GM12801 (cell line): ENCODE data around the gene ALG2.

Source experiments
- TF ChIP-seq, protein P1 (sequence below): IDR thresholded peaks from one replicate; pipeline ENCODE4 v1.5.1; 2011; ENCODE audit warnings: control low read depth; ENCODE audit not compliant: insufficient read length; ENCODE audit errors: extremely low read depth

The ALG2 gene

DNA sequence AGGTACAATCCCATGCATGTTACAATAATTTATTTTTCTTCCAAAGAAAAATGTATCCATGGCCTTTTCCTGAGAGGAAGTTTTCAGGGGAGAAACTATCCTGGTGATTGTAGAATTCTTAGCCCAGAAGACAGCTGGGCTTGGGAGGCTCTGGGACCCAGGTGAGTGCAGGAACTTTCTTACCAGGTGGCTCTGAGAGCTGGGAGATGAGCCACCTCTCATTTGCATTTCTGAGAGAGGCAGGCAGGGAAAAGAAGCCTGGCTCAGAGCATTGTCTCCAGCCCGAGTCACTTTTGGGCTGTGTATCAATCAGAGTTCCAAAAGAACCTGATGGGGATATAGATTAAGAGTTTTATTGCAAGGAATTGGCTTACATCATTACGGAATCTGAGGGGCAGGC, 52.7 kb downstream of the ALG2 start:
- TF ChIP-seq, protein P1, sequence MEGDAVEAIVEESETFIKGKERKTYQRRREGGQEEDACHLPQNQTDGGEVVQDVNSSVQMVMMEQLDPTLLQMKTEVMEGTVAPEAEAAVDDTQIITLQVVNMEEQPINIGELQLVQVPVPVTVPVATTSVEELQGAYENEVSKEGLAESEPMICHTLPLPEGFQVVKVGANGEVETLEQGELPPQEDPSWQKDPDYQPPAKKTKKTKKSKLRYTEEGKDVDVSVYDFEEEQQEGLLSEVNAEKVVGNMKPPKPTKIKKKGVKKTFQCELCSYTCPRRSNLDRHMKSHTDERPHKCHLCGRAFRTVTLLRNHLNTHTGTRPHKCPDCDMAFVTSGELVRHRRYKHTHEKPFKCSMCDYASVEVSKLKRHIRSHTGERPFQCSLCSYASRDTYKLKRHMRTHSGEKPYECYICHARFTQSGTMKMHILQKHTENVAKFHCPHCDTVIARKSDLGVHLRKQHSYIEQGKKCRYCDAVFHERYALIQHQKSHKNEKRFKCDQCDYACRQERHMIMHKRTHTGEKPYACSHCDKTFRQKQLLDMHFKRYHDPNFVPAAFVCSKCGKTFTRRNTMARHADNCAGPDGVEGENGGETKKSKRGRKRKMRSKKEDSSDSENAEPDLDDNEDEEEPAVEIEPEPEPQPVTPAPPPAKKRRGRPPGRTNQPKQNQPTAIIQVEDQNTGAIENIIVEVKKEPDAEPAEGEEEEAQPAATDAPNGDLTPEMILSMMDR, result no peak

DNA sequence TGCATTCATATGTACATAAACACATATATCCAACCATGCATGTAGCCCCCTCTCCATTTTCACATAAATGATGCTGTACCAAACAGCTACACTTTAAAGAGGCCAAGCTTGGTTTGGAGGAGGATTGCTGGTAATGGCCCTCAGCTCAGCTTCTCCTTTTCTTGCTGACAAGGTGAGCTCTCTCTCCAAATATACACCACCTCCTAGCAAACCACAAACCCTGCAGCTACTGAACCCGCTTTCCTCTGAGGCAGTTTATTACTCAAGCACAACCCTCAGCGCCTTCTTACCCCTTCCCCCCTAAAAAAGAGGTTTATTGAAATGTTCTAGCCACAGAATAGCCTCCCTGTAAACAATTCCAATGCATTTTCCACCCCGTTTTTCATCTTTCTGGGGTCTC, 54.0 kb downstream of the ALG2 start:
- TF ChIP-seq, protein P1, result no peak

DNA sequence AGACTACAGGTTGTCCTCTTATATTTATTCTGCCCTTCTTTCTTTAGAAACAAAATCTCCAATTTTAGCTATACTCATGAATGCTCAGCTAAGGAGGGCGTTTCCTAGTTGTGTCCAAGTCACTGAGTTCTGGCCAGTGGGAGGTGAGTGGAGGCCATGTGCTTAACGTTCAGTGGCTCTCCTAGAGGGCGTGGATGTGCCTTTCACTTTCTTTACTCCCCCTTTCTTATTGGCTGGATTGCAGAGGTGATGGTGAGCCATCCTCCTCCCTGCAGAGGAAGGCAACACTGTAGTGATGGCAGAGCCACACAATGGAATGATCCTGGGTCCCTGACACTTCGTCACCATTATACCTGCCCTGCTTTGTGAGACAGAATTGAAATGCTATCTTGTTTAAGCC, 54.6 kb downstream of the ALG2 start:
- TF ChIP-seq, protein P1, result no peak
